Hepatocyte (in vitro differentiated cells): ENCODE data around the gene GRID2IP.

Experiments used
- EZH2 ChIP-seq: fragments of 200-600 bp; sonication (generic); IDR thresholded peaks from 2 replicates; pipeline ENCODE4 v1.6.1; 2016; ENCODE audit warnings: antibody characterized with exemption, mild to moderate bottlenecking, borderline replicate concordance
- EZH2phosphoT487 ChIP-seq: fragments of 200-600 bp; sonication (generic); IDR thresholded peaks from one replicate; pipeline ENCODE4 v1.6.1; 2018; ENCODE audit warnings: antibody characterized with exemption, mild to moderate bottlenecking, low read depth, moderate library complexity; ENCODE audit not compliant: unreplicated experiment, severe bottlenecking
- TF ChIP-seq, protein P1 (sequence below): fragments of 200-600 bp; sonication (generic); IDR thresholded peaks from 2 replicates; pipeline ENCODE4 v1.5.1; 2016; ENCODE audit warnings: antibody characterized with exemption, mild to moderate bottlenecking; ENCODE audit not compliant: poor library complexity

DNA sequence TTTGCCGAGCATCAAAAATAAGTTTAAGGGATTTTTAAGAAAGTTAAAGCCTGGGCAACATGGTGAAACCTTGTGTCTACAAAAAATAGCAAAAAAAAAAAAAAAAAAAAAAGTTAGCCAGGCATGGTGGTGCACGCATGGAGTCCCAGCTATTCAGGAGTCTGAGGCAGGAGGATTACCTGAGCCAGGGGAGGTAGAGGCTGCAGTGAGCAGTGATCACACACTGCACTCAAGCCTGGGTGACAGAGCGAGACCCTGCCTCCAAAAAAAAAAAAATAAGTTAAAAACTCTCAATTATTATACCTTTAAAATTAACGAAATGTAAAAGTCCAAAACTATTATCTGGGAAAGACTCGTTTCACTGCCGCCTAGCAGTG, 68.5 kb downstream of the GRID2IP start:
- TF ChIP-seq, protein P1, sequence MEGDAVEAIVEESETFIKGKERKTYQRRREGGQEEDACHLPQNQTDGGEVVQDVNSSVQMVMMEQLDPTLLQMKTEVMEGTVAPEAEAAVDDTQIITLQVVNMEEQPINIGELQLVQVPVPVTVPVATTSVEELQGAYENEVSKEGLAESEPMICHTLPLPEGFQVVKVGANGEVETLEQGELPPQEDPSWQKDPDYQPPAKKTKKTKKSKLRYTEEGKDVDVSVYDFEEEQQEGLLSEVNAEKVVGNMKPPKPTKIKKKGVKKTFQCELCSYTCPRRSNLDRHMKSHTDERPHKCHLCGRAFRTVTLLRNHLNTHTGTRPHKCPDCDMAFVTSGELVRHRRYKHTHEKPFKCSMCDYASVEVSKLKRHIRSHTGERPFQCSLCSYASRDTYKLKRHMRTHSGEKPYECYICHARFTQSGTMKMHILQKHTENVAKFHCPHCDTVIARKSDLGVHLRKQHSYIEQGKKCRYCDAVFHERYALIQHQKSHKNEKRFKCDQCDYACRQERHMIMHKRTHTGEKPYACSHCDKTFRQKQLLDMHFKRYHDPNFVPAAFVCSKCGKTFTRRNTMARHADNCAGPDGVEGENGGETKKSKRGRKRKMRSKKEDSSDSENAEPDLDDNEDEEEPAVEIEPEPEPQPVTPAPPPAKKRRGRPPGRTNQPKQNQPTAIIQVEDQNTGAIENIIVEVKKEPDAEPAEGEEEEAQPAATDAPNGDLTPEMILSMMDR: no peak
- TF ChIP-seq EZH2phosphoT487 (no peak), EZH2 (no peak)
